WTC11 (cell line): Measurements from ENCODE around the gene ID3. TPM values are rescaled to one million over a fixed set of nuclear protein-coding genes. Genes with fewer than 3 reads are reported as not detected.

ENCODE experiments used
- ATAC-seq: fragments of 200-7000 bp; cut with Tn5 transposase; 2 replicates; pipeline ENCODE4 v1.10.0; 2021; ENCODE audit warnings: mild to moderate bottlenecking, moderate library complexity
- CTCF ChIA-PET: fragments of 300-600 bp; sonication (Branson Sonifier 250); formaldehyde crosslinking; loops from one replicate; lab custom pipeline; 2021; ENCODE audit warnings: antibody characterized with exemption; lab: Charles Lee
- POLR2A ChIA-PET: fragments of 350-600 bp; sonication (Branson Sonifier 250); formaldehyde crosslinking; loops from one replicate; lab custom pipeline; 2021; ENCODE audit warnings: antibody characterized with exemption; lab: Charles Lee
- DNase-seq: peaks from one replicate; pipeline ENCODE4 v3.0.0; 2021; ENCODE audit warnings: low spot score
- H3K27ac Mint-ChIP-seq: 2 replicates; pipeline ENCODE4 v1.8.0; 2021; ENCODE audit warnings: mixed read lengths
- H3K27me3 Mint-ChIP-seq: 2 replicates; pipeline ENCODE4 v1.8.0; 2021; ENCODE audit warnings: low read depth, mild to moderate bottlenecking, moderate library complexity, mixed read lengths
- H3K36me3 Mint-ChIP-seq: 2 replicates; pipeline ENCODE4 v1.8.0; 2021; ENCODE audit warnings: mixed read lengths
- H3K4me1 Mint-ChIP-seq: 2 replicates; pipeline ENCODE4 v1.8.0; 2022; ENCODE audit warnings: mixed read lengths
- H3K4me3 Mint-ChIP-seq: 2 replicates; pipeline ENCODE4 v1.8.0; 2021; ENCODE audit warnings: mild to moderate bottlenecking, moderate library complexity, mixed read lengths
- H3K9me3 Mint-ChIP-seq: 2 replicates; pipeline ENCODE4 v1.8.0; 2021; ENCODE audit warnings: mixed read lengths
- CREB1 ChIP-seq: sonication (generic); formaldehyde crosslinking; IDR thresholded peaks from 2 replicates; pipeline ENCODE4 v1.8.0; 2023; ENCODE audit warnings: mild to moderate bottlenecking, missing genetic modification reagents
- E2F1 ChIP-seq: sonication (generic); formaldehyde crosslinking; IDR thresholded peaks from 2 replicates; pipeline ENCODE4 v1.8.0; 2022; ENCODE audit warnings: mild to moderate bottlenecking, missing genetic modification reagents
- E2F4 ChIP-seq: sonication (generic); formaldehyde crosslinking; IDR thresholded peaks from 2 replicates; pipeline ENCODE4 v1.8.1; 2022; ENCODE audit warnings: low read depth, mild to moderate bottlenecking, moderate library complexity, missing genetic modification reagents, borderline replicate concordance
- E2F5 ChIP-seq: sonication (generic); formaldehyde crosslinking; IDR thresholded peaks from 2 replicates; pipeline ENCODE4 v1.8.1; 2022; ENCODE audit warnings: mild to moderate bottlenecking, moderate library complexity, missing genetic modification reagents
- ESRRA ChIP-seq: sonication (generic); formaldehyde crosslinking; IDR thresholded peaks from 2 replicates; pipeline ENCODE4 v1.8.1; 2022; ENCODE audit warnings: mild to moderate bottlenecking, missing genetic modification reagents, borderline replicate concordance
- ETV6 ChIP-seq: sonication (generic); formaldehyde crosslinking; IDR thresholded peaks from 2 replicates; pipeline ENCODE4 v1.8.1; 2022; ENCODE audit warnings: mild to moderate bottlenecking, missing genetic modification reagents
- FOXJ3 ChIP-seq: sonication (generic); formaldehyde crosslinking; IDR thresholded peaks from 2 replicates; pipeline ENCODE4 v1.9.0; 2021; ENCODE audit warnings: missing genetic modification reagents, mild to moderate bottlenecking, borderline replicate concordance
- FOXP1 ChIP-seq: sonication (generic); formaldehyde crosslinking; IDR thresholded peaks from 2 replicates; pipeline ENCODE4 v1.8.0; 2022; ENCODE audit warnings: missing genetic modification reagents, mild to moderate bottlenecking, moderate library complexity, borderline replicate concordance
- HMGA2 ChIP-seq: fragments of 250-450 bp; sonication (Bioruptor Pico); IDR thresholded peaks from 2 replicates; pipeline ENCODE4 v1.4.0; 2021; ENCODE audit warnings: mild to moderate bottlenecking, moderate library complexity
- HMGXB4 ChIP-seq: sonication (generic); formaldehyde crosslinking; IDR thresholded peaks from 2 replicates; pipeline ENCODE4 v1.8.1; 2023; ENCODE audit warnings: mild to moderate bottlenecking, moderate library complexity, missing genetic modification reagents
- MYBL2 ChIP-seq: sonication (generic); formaldehyde crosslinking; IDR thresholded peaks from 2 replicates; pipeline ENCODE4 v1.8.1; 2023; ENCODE audit warnings: mild to moderate bottlenecking, moderate library complexity, missing genetic modification reagents
- PREB ChIP-seq: sonication (generic); formaldehyde crosslinking; IDR thresholded peaks from 2 replicates; pipeline ENCODE4 v1.8.1; 2022; ENCODE audit warnings: mild to moderate bottlenecking, missing genetic modification reagents, moderate library complexity, borderline replicate concordance
- PRRX2 ChIP-seq: fragments of 250-450 bp; sonication (Bioruptor Pico); IDR thresholded peaks from 2 replicates; pipeline ENCODE4 v1.8.0; 2021; ENCODE audit warnings: mild to moderate bottlenecking
- RELA ChIP-seq: sonication (generic); formaldehyde crosslinking; IDR thresholded peaks from 2 replicates; pipeline ENCODE4 v1.8.1; 2022; ENCODE audit warnings: missing genetic modification reagents, mild to moderate bottlenecking, borderline replicate concordance
- SOX15 ChIP-seq: fragments of 250-450 bp; sonication (Bioruptor Pico); IDR thresholded peaks from 2 replicates; pipeline ENCODE4 v1.9.0; 2021; ENCODE audit warnings: mild to moderate bottlenecking
- TEAD1 ChIP-seq: sonication (generic); formaldehyde crosslinking; IDR thresholded peaks from 2 replicates; pipeline ENCODE4 v1.8.0; 2022; ENCODE audit warnings: mild to moderate bottlenecking, missing genetic modification reagents
- TP53 ChIP-seq: sonication (generic); formaldehyde crosslinking; IDR thresholded peaks from 2 replicates; pipeline ENCODE4 v1.8.1; 2023; ENCODE audit warnings: mild to moderate bottlenecking, missing genetic modification reagents
- ZBTB21 ChIP-seq: sonication (generic); formaldehyde crosslinking; IDR thresholded peaks from 2 replicates; pipeline ENCODE4 v1.8.1; 2023; ENCODE audit warnings: mild to moderate bottlenecking, missing genetic modification reagents, borderline replicate concordance
- ZNF219 ChIP-seq: sonication (generic); formaldehyde crosslinking; IDR thresholded peaks from 2 replicates; pipeline ENCODE4 v1.8.0; 2023; ENCODE audit warnings: missing genetic modification reagents, mild to moderate bottlenecking, borderline replicate concordance
- ZNF232 ChIP-seq: sonication (generic); formaldehyde crosslinking; IDR thresholded peaks from 2 replicates; pipeline ENCODE4 v1.8.0; 2022; ENCODE audit warnings: mild to moderate bottlenecking, missing genetic modification reagents
- ZNF317 ChIP-seq: sonication (generic); formaldehyde crosslinking; IDR thresholded peaks from 2 replicates; pipeline ENCODE4 v1.8.1; 2023; ENCODE audit warnings: low read depth, mild to moderate bottlenecking, moderate library complexity, missing genetic modification reagents, borderline replicate concordance
- ZNF425 ChIP-seq: fragments of 250-450 bp; sonication (Bioruptor Pico); conservative IDR thresholded peaks from 2 replicates; pipeline ENCODE4 v1.9.0; 2021; ENCODE audit warnings: mild to moderate bottlenecking
- ZNF671 ChIP-seq: fragments of 250-450 bp; sonication (Bioruptor Pico); IDR thresholded peaks from 2 replicates; pipeline ENCODE4 v1.8.0; 2021; ENCODE audit warnings: mild to moderate bottlenecking
- total RNA-seq: library from RNA; stranded (reverse); gene quantifications from 3 replicates; pipeline ENCODE4 v1.2.3, GENCODE V29; 2021

The ID3 gene
- total RNA-seq, 1 experiment from 2014 or later = 168 TPM

GRCh38 chr1:23514111-23514679 lies 45.1 kb downstream of the ID3 start:
- ChIA-PET CTCF (interaction anchor here (0.9 to 3.4 kb wide), 3 partner anchors 9 to 18 kb away, joined by 3 to 20 read pairs (median 4); partner anchors contain the start of gene E2F2), POLR2A (no interaction called here)
- DNase-seq (no peak), ATAC-seq (no peak)
- no peak overlapping the region for H3K27ac Mint-ChIP-seq
- TF ChIP-seq MYBL2 (CRISPR knock-in tag) (no peak), FOXJ3 (CRISPR knock-in tag) (no peak), ZNF232 (no peak), FOXP1 (no peak), PRRX2 (CRISPR knock-in tag) (no peak), ZNF425 (CRISPR knock-in tag) (no peak), ZNF317 (no peak), HMGA2 (no peak), ESRRA (CRISPR knock-in tag) (no peak), E2F5 (no peak), ZNF219 (CRISPR knock-in tag) (no peak), HMGXB4 (CRISPR knock-in tag) (no peak)
- H3K36me3 Mint-ChIP-seq = peaks cover 14% of the 10 kb centered on the region
- no peak overlapping the region for H3K4me3 Mint-ChIP-seq
- no peaks in the 10 kb centered on the region for H3K27me3 Mint-ChIP-seq
- no peaks in the 10 kb centered on the region for H3K4me1 Mint-ChIP-seq
- H3K9me3 Mint-ChIP-seq = no peaks in the 10 kb centered on the region

GRCh38 chr1:23509896-23510295 lies 49.4 kb downstream of the ID3 start:
- H3K4me3 Mint-ChIP-seq = no peak overlapping the region
- peaks cover 3% of the 10 kb centered on the region for H3K36me3 Mint-ChIP-seq
- ATAC-seq (no peak), DNase-seq (no peak)
- CTCF ChIA-PET = interaction anchor here (6.1 kb wide), 1 partner anchor 14 kb away, joined by 58 read pairs; no protein-coding TSS in a partner anchor
- no peaks in the 10 kb centered on the region for H3K9me3 Mint-ChIP-seq
- 0 out of 2 replicates have a peak, but pooled peaks cover 6% of the 10 kb centered on the region for H3K4me1 Mint-ChIP-seq
- no peak overlapping the region for H3K27ac Mint-ChIP-seq
- POLR2A ChIA-PET = no interaction called here
- no peaks in the 10 kb centered on the region; the same call in 1 of the 2 replicates for H3K27me3 Mint-ChIP-seq
- TF ChIP-seq TEAD1 (no peak), CREB1 (CRISPR knock-in tag) (no peak), TP53 (CRISPR knock-in tag) (no peak), E2F4 (no peak), E2F5 (no peak), ZNF425 (CRISPR knock-in tag) (no peak), ETV6 (no peak), SOX15 (CRISPR knock-in tag) (no peak), PREB (CRISPR knock-in tag) (no peak), ZBTB21 (CRISPR knock-in tag) (no peak), ZNF671 (CRISPR knock-in tag) (no peak), E2F1 (CRISPR knock-in tag) (no peak), RELA (no peak), MYBL2 (CRISPR knock-in tag) (no peak)
